Measurements from ENCODE around the gene SPTBN5.

SPTBN5 gene

GRCh38 chr15:41940441-41940857, 46.6 kb upstream of the SPTBN5 start:
- Histone ChIP-seq H3K27ac (ENCODE audit: low read length) (no peak overlapping the region), H4K20me1 (ENCODE audit: insufficient read depth, low read length) (no peaks in the 10 kb centered on the region), H3K4me1 (ENCODE audit: low read length) (peaks cover 7% of the 10 kb centered on the region), H3K9ac (ENCODE audit: low read length) (no peak overlapping the region), H3K36me3 (replicated peaks; ENCODE audit: insufficient read depth, low read length) (no peaks in the 10 kb centered on the region), H3K79me2 (ENCODE audit: low read length) (no peaks in the 10 kb centered on the region), H3K4me2 (ENCODE audit: low read depth, low read length) (no peak overlapping the region), H3K27me3 (replicated peaks; ENCODE audit: insufficient read depth, low read length) (no peaks in the 10 kb centered on the region), H3F3A (ENCODE audit: insufficient read depth, low read length) (0 out of 2 replicates have a peak, but pooled peaks cover 5% of the 10 kb centered on the region), H3K4me3 (ENCODE audit: low read length) (no peak overlapping the region), H3K9me3 (replicated peaks; ENCODE audit: insufficient read depth, low read length) (no peaks in the 10 kb centered on the region), H2AFZ (ENCODE audit: low read length) (no peak overlapping the region), H3K9me2 (replicated peaks; ENCODE audit: insufficient read depth, low read length) (no peaks in the 10 kb centered on the region)
- no peak for DNase-seq
- TF ChIP-seq CTCF (IDR thresholded peaks at IDR 0.05; ENCODE audit: low read length) (no peak), EZH2phosphoT487 (IDR thresholded peaks at IDR 0.05; ENCODE audit: low read length) (no peak), EZH2 (optimal IDR thresholded peaks at IDR 0.05; ENCODE audit: low read depth, low read length) (no peak)

- H3K79me2 ChIP-seq (ENCODE audit: low read length), result no peaks in the 10 kb centered on the region
- H2AFZ ChIP-seq (ENCODE audit: low read length), result no peak overlapping the region
- H3K9ac ChIP-seq (ENCODE audit: low read length), result no peak overlapping the region
- no peak overlapping the region for H3K4me2 ChIP-seq (ENCODE audit: low read depth, low read length)
- peaks cover 9% of the 10 kb centered on the region; the same call in 1 of the 2 replicates for H3F3A ChIP-seq (ENCODE audit: insufficient read depth, low read length)
- no peak for DNase-seq
- no peaks in the 10 kb centered on the region for H4K20me1 ChIP-seq (ENCODE audit: insufficient read depth, low read length)
- H3K36me3 ChIP-seq (replicated peaks; ENCODE audit: insufficient read depth, low read length), result no peaks in the 10 kb centered on the region
- no peak overlapping the region for H3K4me3 ChIP-seq (ENCODE audit: low read length)
- H3K27me3 ChIP-seq (replicated peaks; ENCODE audit: insufficient read depth, low read length), result no peaks in the 10 kb centered on the region
- TF ChIP-seq EZH2phosphoT487 (IDR thresholded peaks at IDR 0.05; ENCODE audit: low read length), result no peak
- TF ChIP-seq CTCF (IDR thresholded peaks at IDR 0.05; ENCODE audit: low read length), result no peak
- no peak for TF ChIP-seq EZH2 (optimal IDR thresholded peaks at IDR 0.05; ENCODE audit: low read depth, low read length)
- H3K27ac ChIP-seq (ENCODE audit: low read length), result no peak overlapping the region
- H3K9me2 ChIP-seq (replicated peaks; ENCODE audit: insufficient read depth, low read length), result no peaks in the 10 kb centered on the region
- H3K4me1 ChIP-seq (ENCODE audit: low read length), result peaks cover 12% of the 10 kb centered on the region
- H3K9me3 ChIP-seq (replicated peaks; ENCODE audit: insufficient read depth, low read length), result no peaks in the 10 kb centered on the region
Observed at GRCh38 chr15:41939986-41940385, 46.1 kb upstream of the SPTBN5 start.

- TF ChIP-seq CTCF (IDR thresholded peaks at IDR 0.05; ENCODE audit: low read length) (no peak), EZH2 (optimal IDR thresholded peaks at IDR 0.05; ENCODE audit: low read depth, low read length) (no peak), EZH2phosphoT487 (IDR thresholded peaks at IDR 0.05; ENCODE audit: low read length) (no peak)
- Histone ChIP-seq H3K9me3 (replicated peaks; ENCODE audit: insufficient read depth, low read length) (no peaks in the 10 kb centered on the region), H3K9ac (ENCODE audit: low read length) (no peak overlapping the region), H3K4me3 (ENCODE audit: low read length) (no peak overlapping the region), H4K20me1 (ENCODE audit: insufficient read depth, low read length) (no peaks in the 10 kb centered on the region), H3K4me1 (ENCODE audit: low read length) (peaks cover 19% of the 10 kb centered on the region), H3K27ac (ENCODE audit: low read length) (no peak overlapping the region), H3K27me3 (replicated peaks; ENCODE audit: insufficient read depth, low read length) (no peaks in the 10 kb centered on the region), H3K4me2 (ENCODE audit: low read depth, low read length) (no peak overlapping the region), H3F3A (ENCODE audit: insufficient read depth, low read length) (peaks cover 10% of the 10 kb centered on the region; the same call in 1 of the 2 replicates), H3K9me2 (replicated peaks; ENCODE audit: insufficient read depth, low read length) (no peaks in the 10 kb centered on the region), H3K36me3 (replicated peaks; ENCODE audit: insufficient read depth, low read length) (no peaks in the 10 kb centered on the region), H3K79me2 (ENCODE audit: low read length) (peaks cover 3% of the 10 kb centered on the region; the same call in 1 of the 2 replicates), H2AFZ (ENCODE audit: low read length) (no peak overlapping the region)
- DNase-seq, result no peak
Observed at GRCh38 chr15:41937568-41937923, 43.7 kb upstream of the SPTBN5 start.

Data from MM.1S (cell line).